WTC11 (cell line): ENCODE results near the gene TGM2. TPM values are rescaled to one million over a fixed set of nuclear protein-coding genes. Genes with fewer than 3 reads are reported as not detected.

ENCODE experiments used
- ATAC-seq: fragments of 200-7000 bp; cut with Tn5 transposase; 2 replicates; pipeline ENCODE4 v1.10.0; 2021; ENCODE audit warnings: mild to moderate bottlenecking, moderate library complexity
- CTCF ChIA-PET: fragments of 300-600 bp; sonication (Branson Sonifier 250); formaldehyde crosslinking; loops from one replicate; lab custom pipeline; 2021; ENCODE audit warnings: antibody characterized with exemption; lab: Charles Lee
- POLR2A ChIA-PET: fragments of 350-600 bp; sonication (Branson Sonifier 250); formaldehyde crosslinking; loops from one replicate; lab custom pipeline; 2021; ENCODE audit warnings: antibody characterized with exemption; lab: Charles Lee
- DNase-seq: peaks from one replicate; pipeline ENCODE4 v3.0.0; 2021; ENCODE audit warnings: low spot score
- H3K27ac Mint-ChIP-seq: 2 replicates; pipeline ENCODE4 v1.8.0; 2021; ENCODE audit warnings: mixed read lengths
- H3K27me3 Mint-ChIP-seq: 2 replicates; pipeline ENCODE4 v1.8.0; 2021; ENCODE audit warnings: low read depth, mild to moderate bottlenecking, moderate library complexity, mixed read lengths
- H3K36me3 Mint-ChIP-seq: 2 replicates; pipeline ENCODE4 v1.8.0; 2021; ENCODE audit warnings: mixed read lengths
- H3K4me1 Mint-ChIP-seq: 2 replicates; pipeline ENCODE4 v1.8.0; 2022; ENCODE audit warnings: mixed read lengths
- H3K4me3 Mint-ChIP-seq: 2 replicates; pipeline ENCODE4 v1.8.0; 2021; ENCODE audit warnings: mild to moderate bottlenecking, moderate library complexity, mixed read lengths
- H3K9me3 Mint-ChIP-seq: 2 replicates; pipeline ENCODE4 v1.8.0; 2021; ENCODE audit warnings: mixed read lengths
- ATF1 ChIP-seq: sonication (generic); formaldehyde crosslinking; IDR thresholded peaks from 2 replicates; pipeline ENCODE4 v1.8.1; 2023; ENCODE audit warnings: mild to moderate bottlenecking, moderate library complexity, missing genetic modification reagents
- CBFB ChIP-seq: sonication (generic); formaldehyde crosslinking; IDR thresholded peaks from 2 replicates; pipeline ENCODE4 v1.8.1; 2022; ENCODE audit warnings: mild to moderate bottlenecking, low read depth, missing genetic modification reagents
- FOXK1 ChIP-seq: sonication (generic); formaldehyde crosslinking; IDR thresholded peaks from 2 replicates; pipeline ENCODE4 v1.8.0; 2022; ENCODE audit warnings: mild to moderate bottlenecking, moderate library complexity, missing genetic modification reagents
- JAZF1 ChIP-seq: fragments of 250-450 bp; sonication (Bioruptor Pico); IDR thresholded peaks from 2 replicates; pipeline ENCODE4 v1.9.0; 2021; ENCODE audit warnings: moderate library complexity, mild to moderate bottlenecking, inconsistent platforms
- MYBL2 ChIP-seq: sonication (generic); formaldehyde crosslinking; IDR thresholded peaks from 2 replicates; pipeline ENCODE4 v1.8.1; 2023; ENCODE audit warnings: mild to moderate bottlenecking, moderate library complexity, missing genetic modification reagents
- NFYB ChIP-seq: sonication (generic); formaldehyde crosslinking; conservative IDR thresholded peaks from 2 replicates; pipeline ENCODE4 v1.8.0; 2022; ENCODE audit warnings: low read depth, missing genetic modification reagents
- OVOL2 ChIP-seq: fragments of 250-450 bp; sonication (Bioruptor Pico); IDR thresholded peaks from 2 replicates; pipeline ENCODE4 v1.9.0; 2021; ENCODE audit warnings: mild to moderate bottlenecking, borderline replicate concordance
- TEAD4 ChIP-seq: sonication (generic); formaldehyde crosslinking; IDR thresholded peaks from 2 replicates; pipeline ENCODE4 v1.8.0; 2022; ENCODE audit warnings: mild to moderate bottlenecking, missing genetic modification reagents
- ZBTB21 ChIP-seq: sonication (generic); formaldehyde crosslinking; IDR thresholded peaks from 2 replicates; pipeline ENCODE4 v1.8.1; 2023; ENCODE audit warnings: mild to moderate bottlenecking, missing genetic modification reagents, borderline replicate concordance
- ZNF396 ChIP-seq: fragments of 250-450 bp; sonication (Bioruptor Pico); IDR thresholded peaks from 2 replicates; pipeline ENCODE4 v1.8.0; 2021; ENCODE audit warnings: mild to moderate bottlenecking, moderate library complexity, borderline replicate concordance
- total RNA-seq: library from RNA; stranded (reverse); gene quantifications from 3 replicates; pipeline ENCODE4 v1.2.3, GENCODE V29; 2021
- TF ChIP-seq, protein P1 (sequence below): sonication (generic); formaldehyde crosslinking; IDR thresholded peaks from 2 replicates; pipeline ENCODE4 v1.8.1; 2023; ENCODE audit warnings: mild to moderate bottlenecking, missing genetic modification reagents, moderate library complexity
- TF ChIP-seq, protein P2 (sequence below): sonication (generic); formaldehyde crosslinking; IDR thresholded peaks from 2 replicates; pipeline ENCODE4 v1.8.0; 2022; ENCODE audit warnings: mild to moderate bottlenecking, missing genetic modification reagents
- TF ChIP-seq, protein P3 (sequence below): fragments of 200-600 bp; IDR thresholded peaks from 2 replicates; pipeline ENCODE4 v1.8.0; 2022; ENCODE audit warnings: antibody characterized with exemption
- TF ChIP-seq, protein P4 (sequence below): sonication (generic); formaldehyde crosslinking; IDR thresholded peaks from 2 replicates; pipeline ENCODE4 v1.8.0; 2022; ENCODE audit warnings: mild to moderate bottlenecking, missing genetic modification reagents
- TF ChIP-seq, protein P5 (sequence below): sonication (generic); formaldehyde crosslinking; IDR thresholded peaks from 2 replicates; pipeline ENCODE4 v1.8.1; 2023; ENCODE audit warnings: mild to moderate bottlenecking, missing genetic modification reagents
- TF ChIP-seq, protein P6 (sequence below): sonication (generic); formaldehyde crosslinking; IDR thresholded peaks from 2 replicates; pipeline ENCODE4 v1.8.1; 2023; ENCODE audit warnings: mild to moderate bottlenecking, missing genetic modification reagents, moderate library complexity
- TF ChIP-seq, protein P7 (sequence below): sonication (generic); formaldehyde crosslinking; IDR thresholded peaks from 2 replicates; pipeline ENCODE4 v1.8.1; 2022; ENCODE audit warnings: low read depth, mild to moderate bottlenecking, moderate library complexity, missing genetic modification reagents, borderline replicate concordance
- TF ChIP-seq, protein P8 (sequence below): fragments of 250-450 bp; sonication (Bioruptor Pico); IDR thresholded peaks from 2 replicates; pipeline ENCODE4 v2.1.2; 2022; ENCODE audit warnings: mild to moderate bottlenecking, moderate library complexity

Gene TGM2
- total RNA-seq, 1 experiment from 2014 or later: 1.5 TPM

DNA sequence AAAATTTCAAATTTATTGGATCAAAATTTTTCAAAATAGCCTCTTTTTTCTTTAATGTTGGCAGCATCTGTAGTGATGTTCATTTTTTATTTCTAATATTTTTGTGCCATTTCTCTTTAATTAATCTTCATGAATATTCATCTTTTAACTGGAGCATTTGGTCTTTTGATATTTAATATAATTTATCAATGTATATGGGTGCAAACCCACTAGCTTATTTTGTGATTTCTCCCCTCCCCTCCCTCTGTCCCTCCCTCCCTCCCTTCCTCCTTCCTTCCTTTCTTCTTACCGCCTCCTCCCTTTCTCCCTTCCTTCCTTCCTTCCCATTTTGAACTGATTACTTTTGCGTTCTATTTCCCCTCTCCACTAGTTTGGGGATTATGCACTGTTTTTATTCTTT lies 49.2 kb downstream of the TGM2 start (continued):
- TF ChIP-seq, protein P1, sequence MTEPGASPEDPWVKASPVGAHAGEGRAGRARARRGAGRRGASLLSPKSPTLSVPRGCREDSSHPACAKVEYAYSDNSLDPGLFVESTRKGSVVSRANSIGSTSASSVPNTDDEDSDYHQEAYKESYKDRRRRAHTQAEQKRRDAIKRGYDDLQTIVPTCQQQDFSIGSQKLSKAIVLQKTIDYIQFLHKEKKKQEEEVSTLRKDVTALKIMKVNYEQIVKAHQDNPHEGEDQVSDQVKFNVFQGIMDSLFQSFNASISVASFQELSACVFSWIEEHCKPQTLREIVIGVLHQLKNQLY (CRISPR knock-in tag): no peak
- TF ChIP-seq, protein P2, sequence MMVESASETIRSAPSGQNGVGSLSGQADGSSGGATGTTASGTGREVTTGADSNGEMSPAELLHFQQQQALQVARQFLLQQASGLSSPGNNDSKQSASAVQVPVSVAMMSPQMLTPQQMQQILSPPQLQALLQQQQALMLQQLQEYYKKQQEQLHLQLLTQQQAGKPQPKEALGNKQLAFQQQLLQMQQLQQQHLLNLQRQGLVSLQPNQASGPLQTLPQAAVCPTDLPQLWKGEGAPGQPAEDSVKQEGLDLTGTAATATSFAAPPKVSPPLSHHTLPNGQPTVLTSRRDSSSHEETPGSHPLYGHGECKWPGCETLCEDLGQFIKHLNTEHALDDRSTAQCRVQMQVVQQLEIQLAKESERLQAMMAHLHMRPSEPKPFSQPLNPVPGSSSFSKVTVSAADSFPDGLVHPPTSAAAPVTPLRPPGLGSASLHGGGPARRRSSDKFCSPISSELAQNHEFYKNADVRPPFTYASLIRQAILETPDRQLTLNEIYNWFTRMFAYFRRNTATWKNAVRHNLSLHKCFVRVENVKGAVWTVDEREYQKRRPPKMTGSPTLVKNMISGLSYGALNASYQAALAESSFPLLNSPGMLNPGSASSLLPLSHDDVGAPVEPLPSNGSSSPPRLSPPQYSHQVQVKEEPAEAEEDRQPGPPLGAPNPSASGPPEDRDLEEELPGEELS (CRISPR knock-in tag): no peak
- no peak for TF ChIP-seq JAZF1

DNA sequence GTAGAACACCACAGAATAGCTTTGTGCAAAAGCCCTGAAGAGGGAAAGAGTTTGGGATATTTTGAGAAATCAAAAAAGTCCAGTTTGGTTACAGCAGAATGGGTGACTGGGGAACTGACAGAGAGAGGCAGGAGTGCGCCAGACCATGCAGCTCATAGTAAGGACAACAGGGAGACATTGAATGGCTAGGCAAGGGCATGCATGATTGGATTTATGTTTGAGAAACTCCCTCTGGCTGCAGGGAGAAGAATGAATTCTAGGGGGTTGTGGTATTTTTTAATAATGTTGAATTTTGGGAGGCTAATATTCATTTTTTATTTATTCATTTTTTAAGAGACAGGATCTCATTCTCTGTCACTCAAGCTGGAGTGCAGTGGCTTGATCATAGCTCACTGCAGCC lies 49.9 kb downstream of the TGM2 start:
- Mint-ChIP-seq H3K27ac (no peak overlapping the region), H3K4me1 (peaks cover 3% of the 10 kb centered on the region; the same call in 1 of the 2 replicates), H3K27me3 (no peaks in the 10 kb centered on the region), H3K9me3 (no peaks in the 10 kb centered on the region), H3K4me3 (no peak overlapping the region), H3K36me3 (no peaks in the 10 kb centered on the region)
- CTCF ChIA-PET: interaction anchor here (0.6 to 5.3 kb wide), 11 partner anchors 8 to 551 kb away, joined by 3 to 45 read pairs (median 4); no protein-coding TSS in a partner anchor
- no peak for DNase-seq
- ATAC-seq: no peak
- TF ChIP-seq, protein P1 (CRISPR knock-in tag): no peak
- TF ChIP-seq, protein P3, sequence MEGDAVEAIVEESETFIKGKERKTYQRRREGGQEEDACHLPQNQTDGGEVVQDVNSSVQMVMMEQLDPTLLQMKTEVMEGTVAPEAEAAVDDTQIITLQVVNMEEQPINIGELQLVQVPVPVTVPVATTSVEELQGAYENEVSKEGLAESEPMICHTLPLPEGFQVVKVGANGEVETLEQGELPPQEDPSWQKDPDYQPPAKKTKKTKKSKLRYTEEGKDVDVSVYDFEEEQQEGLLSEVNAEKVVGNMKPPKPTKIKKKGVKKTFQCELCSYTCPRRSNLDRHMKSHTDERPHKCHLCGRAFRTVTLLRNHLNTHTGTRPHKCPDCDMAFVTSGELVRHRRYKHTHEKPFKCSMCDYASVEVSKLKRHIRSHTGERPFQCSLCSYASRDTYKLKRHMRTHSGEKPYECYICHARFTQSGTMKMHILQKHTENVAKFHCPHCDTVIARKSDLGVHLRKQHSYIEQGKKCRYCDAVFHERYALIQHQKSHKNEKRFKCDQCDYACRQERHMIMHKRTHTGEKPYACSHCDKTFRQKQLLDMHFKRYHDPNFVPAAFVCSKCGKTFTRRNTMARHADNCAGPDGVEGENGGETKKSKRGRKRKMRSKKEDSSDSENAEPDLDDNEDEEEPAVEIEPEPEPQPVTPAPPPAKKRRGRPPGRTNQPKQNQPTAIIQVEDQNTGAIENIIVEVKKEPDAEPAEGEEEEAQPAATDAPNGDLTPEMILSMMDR: no peak
- TF ChIP-seq, protein P4, sequence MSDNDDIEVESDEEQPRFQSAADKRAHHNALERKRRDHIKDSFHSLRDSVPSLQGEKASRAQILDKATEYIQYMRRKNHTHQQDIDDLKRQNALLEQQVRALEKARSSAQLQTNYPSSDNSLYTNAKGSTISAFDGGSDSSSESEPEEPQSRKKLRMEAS (CRISPR knock-in tag): no peak
- no peak for TF ChIP-seq TEAD4 (CRISPR knock-in tag)
- TF ChIP-seq, protein P5, sequence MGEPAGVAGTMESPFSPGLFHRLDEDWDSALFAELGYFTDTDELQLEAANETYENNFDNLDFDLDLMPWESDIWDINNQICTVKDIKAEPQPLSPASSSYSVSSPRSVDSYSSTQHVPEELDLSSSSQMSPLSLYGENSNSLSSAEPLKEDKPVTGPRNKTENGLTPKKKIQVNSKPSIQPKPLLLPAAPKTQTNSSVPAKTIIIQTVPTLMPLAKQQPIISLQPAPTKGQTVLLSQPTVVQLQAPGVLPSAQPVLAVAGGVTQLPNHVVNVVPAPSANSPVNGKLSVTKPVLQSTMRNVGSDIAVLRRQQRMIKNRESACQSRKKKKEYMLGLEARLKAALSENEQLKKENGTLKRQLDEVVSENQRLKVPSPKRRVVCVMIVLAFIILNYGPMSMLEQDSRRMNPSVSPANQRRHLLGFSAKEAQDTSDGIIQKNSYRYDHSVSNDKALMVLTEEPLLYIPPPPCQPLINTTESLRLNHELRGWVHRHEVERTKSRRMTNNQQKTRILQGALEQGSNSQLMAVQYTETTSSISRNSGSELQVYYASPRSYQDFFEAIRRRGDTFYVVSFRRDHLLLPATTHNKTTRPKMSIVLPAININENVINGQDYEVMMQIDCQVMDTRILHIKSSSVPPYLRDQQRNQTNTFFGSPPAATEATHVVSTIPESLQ (CRISPR knock-in tag): no peak
- no peak for TF ChIP-seq ATF1 (CRISPR knock-in tag)
- no peak for TF ChIP-seq OVOL2 (CRISPR knock-in tag)
- TF ChIP-seq, protein P6, sequence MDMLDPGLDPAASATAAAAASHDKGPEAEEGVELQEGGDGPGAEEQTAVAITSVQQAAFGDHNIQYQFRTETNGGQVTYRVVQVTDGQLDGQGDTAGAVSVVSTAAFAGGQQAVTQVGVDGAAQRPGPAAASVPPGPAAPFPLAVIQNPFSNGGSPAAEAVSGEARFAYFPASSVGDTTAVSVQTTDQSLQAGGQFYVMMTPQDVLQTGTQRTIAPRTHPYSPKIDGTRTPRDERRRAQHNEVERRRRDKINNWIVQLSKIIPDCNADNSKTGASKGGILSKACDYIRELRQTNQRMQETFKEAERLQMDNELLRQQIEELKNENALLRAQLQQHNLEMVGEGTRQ (CRISPR knock-in tag): no peak
- no peak for TF ChIP-seq MYBL2 (CRISPR knock-in tag)
- no peak for TF ChIP-seq ZNF396 (CRISPR knock-in tag)
- TF ChIP-seq CBFB (CRISPR knock-in tag): no peak
- TF ChIP-seq NFYB (CRISPR knock-in tag): no peak
- TF ChIP-seq ZBTB21 (CRISPR knock-in tag): no peak
- TF ChIP-seq, protein P7, sequence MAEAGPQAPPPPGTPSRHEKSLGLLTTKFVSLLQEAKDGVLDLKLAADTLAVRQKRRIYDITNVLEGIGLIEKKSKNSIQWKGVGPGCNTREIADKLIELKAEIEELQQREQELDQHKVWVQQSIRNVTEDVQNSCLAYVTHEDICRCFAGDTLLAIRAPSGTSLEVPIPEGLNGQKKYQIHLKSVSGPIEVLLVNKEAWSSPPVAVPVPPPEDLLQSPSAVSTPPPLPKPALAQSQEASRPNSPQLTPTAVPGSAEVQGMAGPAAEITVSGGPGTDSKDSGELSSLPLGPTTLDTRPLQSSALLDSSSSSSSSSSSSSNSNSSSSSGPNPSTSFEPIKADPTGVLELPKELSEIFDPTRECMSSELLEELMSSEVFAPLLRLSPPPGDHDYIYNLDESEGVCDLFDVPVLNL (CRISPR knock-in tag): no peak
- no peak for TF ChIP-seq FOXK1 (CRISPR knock-in tag)
- TF ChIP-seq, protein P8, sequence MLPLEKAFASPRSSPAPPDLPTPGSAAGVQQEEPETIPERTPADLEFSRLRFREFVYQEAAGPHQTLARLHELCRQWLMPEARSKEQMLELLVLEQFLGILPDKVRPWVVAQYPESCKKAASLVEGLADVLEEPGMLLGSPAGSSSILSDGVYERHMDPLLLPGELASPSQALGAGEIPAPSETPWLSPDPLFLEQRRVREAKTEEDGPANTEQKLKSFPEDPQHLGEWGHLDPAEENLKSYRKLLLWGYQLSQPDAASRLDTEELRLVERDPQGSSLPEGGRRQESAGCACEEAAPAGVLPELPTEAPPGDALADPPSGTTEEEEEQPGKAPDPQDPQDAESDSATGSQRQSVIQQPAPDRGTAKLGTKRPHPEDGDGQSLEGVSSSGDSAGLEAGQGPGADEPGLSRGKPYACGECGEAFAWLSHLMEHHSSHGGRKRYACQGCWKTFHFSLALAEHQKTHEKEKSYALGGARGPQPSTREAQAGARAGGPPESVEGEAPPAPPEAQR (CRISPR knock-in tag): no peak
- POLR2A ChIA-PET: no interaction called here
